Progenitor cell of endocrine pancreas (in vitro differentiated cells): ENCODE results near the gene AGAP5. TPM values are rescaled to one million over a fixed set of nuclear protein-coding genes. Genes with fewer than 3 reads are reported as not detected.

Experiments
- DNase-seq: peaks from one replicate; pipeline ENCODE4 v3.0.0; 2021; ENCODE audit warnings: low spot score; ENCODE audit not compliant: unreplicated experiment
- H3K27ac Mint-ChIP-seq: 2 replicates; pipeline ENCODE4 v1.8.0; 2021; ENCODE audit warnings: mild to moderate bottlenecking, moderate library complexity, mixed read lengths
- H3K27me3 Mint-ChIP-seq: 2 replicates; pipeline ENCODE4 v1.8.0; 2021; ENCODE audit warnings: mixed read lengths
- H3K36me3 Mint-ChIP-seq: 2 replicates; pipeline ENCODE4 v1.8.0; 2022; ENCODE audit warnings: mixed read lengths; ENCODE audit not compliant: insufficient read depth
- H3K4me1 Mint-ChIP-seq: 2 replicates; pipeline ENCODE4 v1.8.0; 2021; ENCODE audit warnings: low read depth, mixed read lengths
- H3K4me3 Mint-ChIP-seq: 2 replicates; pipeline ENCODE4 v1.8.0; 2021; ENCODE audit warnings: low read depth, mild to moderate bottlenecking, moderate library complexity, mixed read lengths
- H3K9me3 Mint-ChIP-seq: 2 replicates; pipeline ENCODE4 v1.8.0; 2021; ENCODE audit warnings: low read depth, mixed read lengths
- total RNA-seq: library from RNA; stranded (reverse); gene quantifications from 2 replicates; pipeline ENCODE4 v1.2.1, GENCODE V29; 2021
- TF ChIP-seq, protein P1 (sequence below): fragments of 200-600 bp; sonication (generic); IDR thresholded peaks from one replicate; pipeline ENCODE4 v1.5.0; 2021; ENCODE audit warnings: antibody characterized with exemption, mild to moderate bottlenecking; ENCODE audit not compliant: unreplicated experiment

AGAP5 gene
- total RNA-seq, 1 donor from 2014 or later, result 15.5 TPM

DNA sequence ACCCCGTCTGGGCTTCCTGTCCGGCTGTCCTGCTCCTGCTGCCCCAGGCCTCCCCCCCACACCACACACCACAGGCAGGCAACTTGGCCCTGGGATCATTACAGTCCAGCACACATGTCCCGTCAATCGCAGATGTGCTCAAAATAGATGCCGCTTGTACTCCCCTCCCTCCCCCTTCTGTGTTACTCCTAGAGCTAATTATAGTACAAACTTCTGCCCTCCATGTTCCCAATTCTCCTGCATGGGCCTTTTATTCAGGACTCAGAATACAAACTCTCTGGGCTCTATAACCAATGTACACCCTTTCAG is 42.0 kb downstream of the AGAP5 start, which contains the start of gene SYNPO2L:
Gene SYNPO2L (minus strand): TSS at position 40 of the 309 bp plus-strand sequence. CDS start 107 bp downstream, outside the sequence.
- no peaks in the 10 kb centered on the region for H3K36me3 Mint-ChIP-seq
- H3K27me3 Mint-ChIP-seq, result no peaks in the 10 kb centered on the region
- TF ChIP-seq, protein P1, sequence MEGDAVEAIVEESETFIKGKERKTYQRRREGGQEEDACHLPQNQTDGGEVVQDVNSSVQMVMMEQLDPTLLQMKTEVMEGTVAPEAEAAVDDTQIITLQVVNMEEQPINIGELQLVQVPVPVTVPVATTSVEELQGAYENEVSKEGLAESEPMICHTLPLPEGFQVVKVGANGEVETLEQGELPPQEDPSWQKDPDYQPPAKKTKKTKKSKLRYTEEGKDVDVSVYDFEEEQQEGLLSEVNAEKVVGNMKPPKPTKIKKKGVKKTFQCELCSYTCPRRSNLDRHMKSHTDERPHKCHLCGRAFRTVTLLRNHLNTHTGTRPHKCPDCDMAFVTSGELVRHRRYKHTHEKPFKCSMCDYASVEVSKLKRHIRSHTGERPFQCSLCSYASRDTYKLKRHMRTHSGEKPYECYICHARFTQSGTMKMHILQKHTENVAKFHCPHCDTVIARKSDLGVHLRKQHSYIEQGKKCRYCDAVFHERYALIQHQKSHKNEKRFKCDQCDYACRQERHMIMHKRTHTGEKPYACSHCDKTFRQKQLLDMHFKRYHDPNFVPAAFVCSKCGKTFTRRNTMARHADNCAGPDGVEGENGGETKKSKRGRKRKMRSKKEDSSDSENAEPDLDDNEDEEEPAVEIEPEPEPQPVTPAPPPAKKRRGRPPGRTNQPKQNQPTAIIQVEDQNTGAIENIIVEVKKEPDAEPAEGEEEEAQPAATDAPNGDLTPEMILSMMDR, result no peak
- no peak for DNase-seq
- H3K4me3 Mint-ChIP-seq, result no peak within 1 kb of the TSS
- H3K9me3 Mint-ChIP-seq, result no peaks in the 10 kb centered on the region
- no peaks in the 10 kb centered on the region for H3K4me1 Mint-ChIP-seq
- no peak within 1 kb of the TSS for H3K27ac Mint-ChIP-seq

DNA sequence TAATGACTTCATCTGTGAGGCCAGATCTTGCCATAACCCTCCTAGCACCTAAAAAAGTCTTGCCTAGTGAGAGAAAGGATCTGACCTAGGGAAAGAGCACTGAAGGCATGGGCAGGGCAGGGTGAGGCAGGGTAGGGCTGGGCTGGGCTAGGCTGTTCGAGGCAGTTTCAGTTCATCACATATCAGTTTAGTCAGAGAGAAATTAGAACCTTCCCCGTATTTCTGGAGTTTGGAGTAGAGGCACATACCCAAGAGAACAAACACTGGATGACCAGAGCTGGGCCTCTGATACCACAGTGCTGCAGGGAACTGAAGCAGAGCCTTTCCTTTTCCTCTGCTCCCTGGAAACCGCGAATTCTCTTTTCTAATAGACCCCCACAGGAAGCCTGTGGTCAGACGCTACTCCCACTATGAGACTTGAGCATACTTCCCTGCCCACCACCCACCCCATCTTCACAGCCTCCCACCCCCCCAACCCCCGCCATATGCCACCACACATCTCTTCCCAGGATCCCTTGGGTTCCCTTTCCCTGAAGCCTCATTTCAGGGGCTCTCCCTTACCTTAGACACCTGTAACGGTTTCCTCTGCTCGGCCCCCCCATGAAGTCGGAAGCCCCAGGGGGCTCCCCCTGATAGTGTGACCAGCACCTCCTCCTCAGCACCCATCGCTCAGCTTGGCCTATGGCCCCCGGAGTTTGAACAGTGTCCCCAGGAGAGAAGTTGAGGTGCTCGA is 42.5 kb downstream of the AGAP5 start:
- Mint-ChIP-seq H3K27ac (no peak overlapping the region), H3K27me3 (no peaks in the 10 kb centered on the region), H3K4me3 (no peak overlapping the region), H3K4me1 (no peaks in the 10 kb centered on the region), H3K36me3 (no peaks in the 10 kb centered on the region), H3K9me3 (no peaks in the 10 kb centered on the region)
- no peak for DNase-seq
- TF ChIP-seq, protein P1, result no peak

DNA sequence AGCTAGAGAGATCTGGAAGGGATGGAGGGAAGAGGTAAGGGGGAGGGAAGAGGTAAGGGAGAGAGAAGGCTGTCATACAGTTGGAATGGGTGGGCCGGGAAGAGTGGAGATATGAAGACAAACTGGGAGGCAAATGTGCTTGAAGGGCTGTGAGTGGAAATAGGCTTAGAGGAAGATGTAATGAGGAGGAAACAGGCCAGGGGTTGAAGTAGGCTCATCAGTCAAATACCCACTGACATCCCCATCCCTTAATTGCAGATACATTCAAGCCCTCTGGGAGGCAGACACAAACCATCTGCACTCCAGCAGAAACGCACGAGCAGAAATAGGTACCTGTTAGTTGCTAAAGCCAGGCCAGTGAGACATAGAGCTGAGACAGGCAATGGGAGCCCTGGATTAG is 44.2 kb downstream of the AGAP5 start:
- H3K4me3 Mint-ChIP-seq, result no peak overlapping the region

DNA sequence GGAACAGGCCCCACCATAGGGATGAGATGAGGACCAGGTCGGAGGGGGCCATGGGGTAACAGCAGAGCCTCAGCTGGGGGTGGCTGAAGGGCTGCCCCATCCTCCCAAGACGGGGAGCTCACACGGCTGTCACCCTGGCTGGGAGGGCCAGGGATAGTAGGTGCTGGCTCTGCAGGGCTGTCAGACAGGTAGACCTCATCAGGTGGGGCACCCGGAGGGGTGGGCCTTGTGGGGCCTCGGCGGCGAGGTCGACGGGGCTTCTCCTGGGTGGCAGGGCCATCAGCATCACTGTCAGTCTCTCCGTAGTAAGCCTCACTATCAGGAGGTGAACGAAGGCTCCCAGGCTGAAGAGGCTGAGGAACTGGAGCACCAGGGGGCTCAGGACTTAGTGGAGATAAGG is 44.7 kb downstream of the AGAP5 start:
- H3K4me3 Mint-ChIP-seq, result no peak overlapping the region
- peaks cover 3% of the 10 kb centered on the region for H3K4me1 Mint-ChIP-seq
- TF ChIP-seq, protein P1, result no peak
- no peaks in the 10 kb centered on the region for H3K9me3 Mint-ChIP-seq
- H3K27me3 Mint-ChIP-seq, result no peaks in the 10 kb centered on the region
- DNase-seq, result no peak
- no peaks in the 10 kb centered on the region for H3K36me3 Mint-ChIP-seq
- no peak overlapping the region for H3K27ac Mint-ChIP-seq

More for the DNA sequence above, 44.2 kb downstream of the AGAP5 start:
- Mint-ChIP-seq H3K9me3 (no peaks in the 10 kb centered on the region), H3K4me1 (peaks cover 3% of the 10 kb centered on the region), H3K36me3 (no peaks in the 10 kb centered on the region), H3K27me3 (no peaks in the 10 kb centered on the region), H3K27ac (no peak overlapping the region)
- TF ChIP-seq, protein P1, result no peak
- DNase-seq, result no peak

DNA sequence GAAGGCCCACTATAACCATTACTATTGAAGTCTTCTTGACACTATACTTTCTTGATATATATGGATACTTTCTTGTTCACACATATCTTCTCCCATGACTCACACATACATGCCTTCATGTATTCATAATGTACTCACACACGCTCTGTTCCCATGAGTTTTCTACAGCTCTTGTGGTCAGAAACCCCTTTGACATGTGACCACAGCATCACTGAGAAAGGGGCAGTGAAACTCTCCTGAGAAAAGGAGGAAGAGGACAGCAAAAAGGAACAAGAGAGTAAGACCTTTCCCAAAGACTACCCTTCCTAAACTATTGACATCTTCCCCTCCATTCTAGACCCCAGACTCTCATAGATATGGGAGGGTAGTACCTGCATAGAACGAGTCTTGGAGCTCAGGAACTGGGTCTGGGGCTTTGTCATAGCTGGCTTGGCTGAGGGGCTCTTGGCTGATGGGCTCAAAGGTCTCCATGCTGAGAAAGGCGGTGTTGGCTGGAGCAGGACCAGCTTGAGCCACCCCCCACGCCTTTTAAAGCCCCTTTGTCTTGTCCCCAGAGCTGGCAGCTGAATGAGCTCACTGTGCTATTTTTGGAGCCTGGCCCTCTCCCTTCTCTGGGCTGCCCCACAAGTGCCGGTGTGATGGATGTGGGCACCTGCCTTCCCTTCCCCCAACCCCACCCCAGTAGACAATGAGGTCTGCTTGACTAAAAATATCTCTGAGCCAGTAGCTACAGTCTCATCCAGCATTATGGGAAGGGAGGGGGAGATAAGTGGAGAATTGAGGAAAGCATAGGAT is 47.2 kb downstream of the AGAP5 start:
- no peak for DNase-seq
- Mint-ChIP-seq H3K9me3 (no peaks in the 10 kb centered on the region), H3K36me3 (no peaks in the 10 kb centered on the region), H3K4me3 (no peak overlapping the region), H3K4me1 (peaks cover 6% of the 10 kb centered on the region), H3K27me3 (no peaks in the 10 kb centered on the region), H3K27ac (no peak overlapping the region)
- TF ChIP-seq, protein P1, result no peak
